Activated CD8-positive, alpha-beta memory T cell treated with anti-CD3 and anti-CD28 coated beads for 1 hour (primary cell): ENCODE measurements around the gene PRTG.
A peak's percentile ranks its signal among the peaks of the same experiment; 100 is the strongest.
"Not testable (repeated sequence)": the region's sequence is repeated elsewhere in the genome, so short reads cannot be mapped to it uniquely, and the experiment has no call there.

Source experiments
- DNase-seq, 2 donors: peaks; one replicate each; pipeline ENCODE4 v3.0.0-alpha.2; 2020; ENCODE audit warnings: low read depth in 1 of 2; ENCODE audit errors: extremely low read depth in 1 of 2

Gene PRTG

DNA sequence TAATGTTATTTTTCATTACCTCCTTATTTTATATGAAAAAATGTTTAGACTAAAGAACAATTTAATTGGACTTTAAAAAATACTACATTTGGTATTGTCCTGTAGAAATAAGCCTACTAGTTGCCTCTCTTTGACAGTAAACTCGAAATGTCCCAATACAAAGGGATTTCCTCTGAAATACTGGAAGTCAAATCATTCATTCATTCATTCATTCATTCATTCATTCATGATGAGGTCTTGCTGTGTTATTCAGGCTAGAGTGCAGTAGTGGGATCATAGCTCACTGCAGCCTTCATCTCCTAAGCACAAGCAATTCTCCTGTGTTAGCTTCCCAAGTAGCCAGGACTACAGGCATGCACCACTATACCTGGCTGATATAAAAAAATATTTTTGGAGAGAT, 104.2 kb downstream of the PRTG start:
- no peak for DNase-seq

DNA sequence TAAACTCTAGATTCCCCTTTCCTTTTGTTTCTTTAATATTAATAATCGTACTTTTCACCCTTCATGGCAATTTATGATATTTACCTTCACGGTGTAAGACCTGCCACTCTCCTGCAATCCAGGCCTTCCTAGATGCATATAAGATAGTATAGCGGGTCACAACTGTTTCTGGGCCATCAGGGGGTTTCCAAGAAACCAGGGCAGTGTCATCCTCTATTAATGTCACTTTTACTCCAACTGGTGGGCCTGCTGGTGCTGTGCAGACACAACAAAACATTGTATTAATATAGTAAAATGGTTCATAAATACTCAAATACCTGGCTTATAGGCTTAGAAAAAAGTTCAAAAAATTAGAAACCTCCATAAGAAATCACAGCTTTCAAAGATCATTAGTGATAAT, 105.9 kb downstream of the PRTG start:
- DNase-seq, result no peak

DNA sequence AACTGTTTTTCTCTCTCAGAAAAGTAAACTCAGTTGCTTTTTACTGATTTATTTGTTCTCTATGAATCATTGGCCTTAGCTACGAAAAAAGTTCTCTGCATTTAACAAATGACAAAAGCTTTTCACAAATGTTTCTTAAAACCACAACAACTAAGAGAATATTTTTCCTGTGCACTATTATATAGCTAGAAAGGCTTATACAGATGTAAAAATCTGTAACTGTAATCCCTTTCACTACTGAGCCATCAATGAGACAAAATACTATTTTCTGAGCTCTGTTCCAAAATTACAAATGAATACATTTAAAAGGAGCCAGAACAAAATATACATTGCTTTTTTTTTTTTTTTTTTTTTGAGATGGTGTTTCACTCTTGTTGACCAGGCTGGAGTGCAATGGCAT, 109.2 kb downstream of the PRTG start:
- DNase-seq, result no peak

DNA sequence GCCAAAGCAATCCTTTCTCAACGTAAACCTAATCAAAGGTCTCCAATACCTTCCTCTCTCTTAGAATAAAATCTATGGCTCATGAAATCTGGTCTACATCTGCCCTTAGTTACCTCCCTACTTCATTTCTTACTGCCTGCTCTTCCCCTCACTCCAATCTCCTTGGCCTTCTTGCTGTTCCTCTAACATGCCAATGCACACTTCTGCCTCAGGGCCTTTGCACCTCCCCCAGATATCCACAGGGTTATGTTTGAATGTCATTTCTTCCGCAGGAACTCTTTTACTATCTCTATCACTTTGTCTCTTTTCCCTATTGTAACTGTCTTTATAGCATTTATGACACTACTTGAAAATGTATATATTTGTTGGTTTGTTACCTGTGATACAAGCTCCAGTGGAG, 110.5 kb downstream of the PRTG start:
- DNase-seq, result no peak

DNA sequence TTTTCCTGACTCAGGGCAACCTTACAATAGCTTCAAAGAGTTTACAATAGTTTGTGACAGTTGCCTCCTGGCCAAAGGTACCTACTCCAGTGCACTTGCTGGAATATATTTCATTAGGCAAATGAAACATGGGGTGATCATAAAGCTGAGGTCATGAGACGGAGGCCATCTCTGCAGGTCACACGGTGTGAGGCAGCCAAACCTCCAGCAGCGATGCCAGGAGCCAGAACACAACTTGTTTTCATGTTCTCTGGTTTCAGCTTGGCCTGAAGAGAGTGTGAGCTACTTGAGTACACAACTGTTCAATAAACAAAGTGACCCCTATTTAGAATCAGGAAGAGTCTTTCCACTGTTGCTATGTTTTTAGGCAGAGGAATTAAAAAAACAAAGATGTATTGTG, 112.1 kb downstream of the PRTG start:
- no peak for DNase-seq

DNA sequence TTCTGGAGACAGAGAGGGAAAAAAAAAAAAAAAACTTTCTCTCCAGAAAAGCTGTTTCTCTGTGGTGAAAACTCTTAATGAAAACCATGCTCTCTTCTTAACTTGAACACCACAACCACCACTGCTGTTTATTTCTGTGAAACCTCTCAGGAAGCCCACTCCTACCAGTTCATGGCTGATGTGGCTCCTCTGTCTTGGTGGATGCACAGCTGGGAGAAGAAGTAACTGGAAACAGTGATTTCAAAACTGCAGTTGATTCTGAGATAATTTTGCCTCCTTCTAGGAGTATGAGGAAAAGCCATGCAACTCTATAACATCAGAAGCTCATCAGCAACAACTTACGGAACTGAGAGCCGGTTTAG, 114.6 kb downstream of the PRTG start:
- DNase-seq, result no peak

DNA sequence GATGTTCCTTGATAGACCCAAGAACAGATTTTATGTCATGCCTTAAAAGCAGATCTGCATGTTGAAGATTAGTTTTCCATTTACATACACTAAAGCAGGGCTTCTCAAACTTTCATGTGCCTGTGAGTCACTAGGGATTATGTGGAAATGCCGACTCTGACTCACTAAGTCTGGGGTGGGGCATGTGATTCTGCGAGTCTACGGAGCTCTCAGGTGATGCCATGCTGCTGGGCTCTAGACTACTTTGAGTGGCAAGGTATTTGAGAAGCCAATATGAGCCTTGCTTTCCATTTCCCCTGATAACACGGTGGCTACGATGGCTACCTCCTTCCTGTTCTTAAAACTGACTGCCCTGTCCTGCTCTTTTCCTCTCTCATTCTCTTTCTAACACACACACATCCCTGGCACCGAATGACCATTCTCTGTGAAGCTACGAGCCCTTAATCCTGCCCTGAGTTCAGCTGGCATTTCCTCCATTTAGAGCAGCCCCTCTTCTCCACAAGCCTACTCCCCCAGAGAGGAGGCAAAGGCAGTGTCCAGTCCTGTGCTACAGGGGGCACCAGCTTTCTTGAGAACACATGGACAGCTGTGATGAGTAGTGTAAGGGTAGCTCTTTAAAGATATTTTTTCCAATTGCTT, 115.1 kb downstream of the PRTG start:
- DNase-seq, result no peak

DNA sequence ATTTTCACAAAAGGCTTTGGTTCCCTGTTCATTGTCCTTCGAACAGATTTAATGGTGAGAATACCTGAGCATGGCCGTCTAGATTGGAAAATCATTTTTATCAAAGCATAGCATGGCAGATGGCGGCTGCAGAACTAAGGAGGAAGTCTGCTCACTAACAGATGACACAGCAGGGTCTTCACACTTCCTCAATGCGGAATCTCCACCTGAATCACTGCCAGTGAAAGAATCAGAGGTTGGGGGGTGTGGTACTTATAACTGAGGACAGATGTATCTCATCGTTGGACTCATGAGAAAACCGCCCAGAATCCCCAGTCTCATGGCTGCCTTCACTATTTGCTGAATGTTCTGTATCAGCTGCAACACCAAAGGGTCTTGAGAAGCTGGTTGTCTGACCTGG, 123.2 kb downstream of the PRTG start:
- DNase-seq, result no peak

DNA sequence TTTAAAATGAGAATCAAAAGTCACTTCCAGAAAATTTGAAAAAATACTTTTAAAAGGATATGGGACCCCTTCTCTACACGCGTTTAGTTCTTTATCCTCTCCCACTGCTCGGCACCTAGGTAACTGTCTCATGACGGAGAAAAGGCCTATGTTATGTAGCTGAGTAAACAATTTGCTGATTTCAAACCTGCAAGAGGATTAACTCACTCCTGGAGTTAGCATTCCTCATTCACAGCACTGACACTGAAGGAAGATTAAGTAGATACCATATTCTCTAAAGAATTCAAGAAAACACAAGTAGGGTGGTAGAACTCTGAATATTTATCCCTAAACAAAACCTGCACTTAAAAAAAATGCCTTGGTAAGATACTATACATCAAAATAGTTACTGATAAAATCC, 124.6 kb downstream of the PRTG start:
- DNase-seq, result no peak

DNA sequence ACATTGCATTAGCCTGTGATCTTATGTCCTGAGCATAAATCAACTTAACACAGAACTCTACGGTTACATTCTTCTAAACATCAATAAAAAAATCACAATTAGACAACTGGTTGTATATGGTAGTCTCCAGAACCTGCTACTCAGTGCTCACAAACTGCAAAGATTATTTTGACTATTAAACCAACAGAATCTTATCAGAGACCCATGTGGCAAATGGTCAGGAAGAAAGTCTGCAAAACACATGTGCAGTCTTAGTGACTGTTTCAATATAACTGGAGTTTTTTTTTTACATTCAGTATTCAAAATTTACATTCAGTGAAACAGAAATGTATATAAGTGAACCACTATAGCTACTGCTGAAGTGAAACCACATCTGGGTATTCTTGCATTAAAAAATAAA, 127.5 kb downstream of the PRTG start:
- DNase-seq, result no peak

DNA sequence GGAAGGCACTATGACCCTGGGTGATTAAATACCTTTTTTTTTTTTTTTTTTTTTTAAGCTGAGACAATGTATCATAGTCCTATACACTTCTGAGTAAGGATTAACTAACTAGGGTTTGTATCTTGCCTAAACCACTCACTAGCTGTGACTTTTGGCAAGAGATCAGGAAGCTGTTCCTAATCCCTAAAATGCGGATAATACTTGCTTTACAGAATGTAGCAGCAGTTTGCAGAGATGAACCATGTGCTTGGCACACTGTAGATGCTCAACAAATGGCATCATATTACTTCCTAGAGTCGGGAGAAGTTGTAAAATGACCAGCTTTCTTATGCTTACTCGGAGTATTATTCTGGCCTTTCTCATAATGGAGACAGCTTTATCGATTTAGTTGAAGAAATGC, 129.2 kb downstream of the PRTG start:
- DNase-seq, result no peak

DNA sequence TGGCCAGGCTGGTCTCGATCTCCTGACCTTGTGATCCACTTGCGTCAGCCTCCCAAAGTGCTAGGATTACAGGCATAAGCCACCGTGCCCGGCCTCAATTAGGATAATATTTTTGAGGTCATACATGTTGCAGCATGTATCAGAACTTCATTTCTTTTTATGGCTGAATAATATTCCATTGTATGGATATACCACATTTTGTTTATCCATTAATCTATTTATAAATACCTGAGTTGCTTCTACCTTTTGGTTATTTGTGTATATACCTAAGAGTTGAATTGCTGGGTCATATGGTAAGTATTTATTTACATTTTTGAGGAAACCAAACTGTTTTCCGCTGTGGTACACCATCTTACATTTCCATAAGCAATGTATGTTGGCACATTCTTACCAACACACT, 136.7 kb downstream of the PRTG start:
- no peak for DNase-seq

DNA sequence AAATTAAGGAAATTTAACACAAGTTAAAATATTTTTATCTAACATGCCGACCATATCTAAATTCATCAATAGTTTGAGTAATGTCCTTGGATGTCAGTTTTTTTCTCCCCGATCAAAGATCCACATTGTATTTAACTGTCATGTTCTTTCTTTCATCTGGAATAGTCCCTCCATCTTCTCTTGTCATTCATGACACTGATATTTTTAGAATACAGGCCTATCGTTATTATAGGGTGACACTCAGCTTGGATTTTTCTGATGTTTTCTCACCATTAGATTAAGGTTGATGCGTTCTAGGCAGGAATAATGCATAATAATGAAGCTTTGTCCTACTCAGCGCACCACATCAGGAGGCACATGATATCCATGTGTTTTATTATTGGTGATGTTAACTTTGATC, 141.6 kb downstream of the PRTG start:
- DNase-seq, result no peak

DNA sequence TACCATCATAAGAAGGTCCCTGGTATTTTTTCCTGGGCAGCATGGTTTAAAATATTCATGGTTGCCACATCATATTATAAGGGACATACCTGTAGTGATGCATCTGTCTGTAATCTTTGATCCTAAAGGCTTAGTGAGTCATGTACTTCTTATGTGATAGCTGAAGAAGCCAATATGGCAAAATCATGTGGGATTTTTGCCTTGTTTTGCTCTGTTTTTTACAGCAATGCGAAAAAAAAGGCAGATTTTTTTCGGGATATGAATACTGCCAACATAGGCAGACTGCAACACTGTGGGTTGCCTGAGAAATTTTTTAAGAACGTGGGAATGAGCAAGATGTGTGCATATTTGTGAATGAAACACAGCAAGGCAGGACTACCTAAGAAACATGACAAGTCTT, 143.5 kb downstream of the PRTG start:
- no peak for DNase-seq

DNA sequence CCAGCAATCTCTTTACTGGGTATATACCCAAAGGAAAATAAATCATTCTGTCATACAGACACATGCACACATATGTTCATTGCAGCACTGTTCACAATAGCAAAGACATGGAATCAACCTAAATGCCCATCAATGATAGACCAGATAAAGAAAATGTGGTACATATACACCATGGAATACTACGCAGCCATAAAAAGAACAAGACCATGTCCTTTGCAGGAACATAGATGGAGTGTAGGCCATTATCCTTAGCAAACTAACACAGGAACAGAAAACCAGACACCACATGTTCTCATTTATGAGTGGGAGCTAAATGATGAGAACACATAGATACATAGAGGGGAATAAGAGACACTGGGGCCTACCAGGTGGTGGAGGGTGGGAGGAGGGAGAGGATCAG, 149.9 kb downstream of the PRTG start:
- DNase-seq, result not testable (repeated sequence)

DNA sequence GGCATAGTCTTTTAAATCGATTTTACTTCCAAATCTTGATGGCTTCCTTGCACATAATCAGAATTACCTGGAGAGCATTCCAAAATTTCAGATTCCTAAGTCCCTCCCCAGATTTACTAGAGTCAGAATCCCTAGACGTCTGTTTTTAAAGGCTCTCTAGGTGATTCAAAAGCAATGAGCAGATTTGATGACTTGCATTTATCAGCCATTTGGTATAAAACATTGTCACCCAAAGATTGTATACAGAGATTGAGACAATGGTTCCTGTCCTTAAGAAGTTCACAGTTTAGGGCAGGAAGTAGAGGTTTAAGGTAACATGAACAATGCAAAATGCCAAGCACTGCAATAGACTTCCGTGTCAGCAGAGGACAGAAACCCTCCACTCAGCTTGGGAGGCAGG, 152.2 kb downstream of the PRTG start:
- no peak for DNase-seq

DNA sequence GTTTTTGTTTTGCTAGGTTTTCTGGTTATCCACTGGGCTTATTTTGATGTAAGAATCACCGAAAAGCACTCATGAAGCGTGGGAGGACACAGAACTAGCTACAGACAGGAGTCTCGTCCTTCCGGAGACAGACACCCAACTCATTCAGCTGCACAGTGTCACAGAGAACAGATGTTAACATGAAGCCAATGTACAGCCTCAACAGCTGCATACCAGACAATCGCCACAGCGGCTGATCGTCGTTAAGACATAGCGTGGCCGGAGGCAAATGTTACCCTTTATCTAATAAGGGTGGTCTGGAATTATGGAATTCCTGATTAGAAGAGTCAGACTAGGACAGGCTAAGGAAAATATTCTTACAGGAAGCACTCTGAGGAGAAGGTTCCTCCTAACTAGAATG, 153.7 kb downstream of the PRTG start:
- DNase-seq, result no peak

DNA sequence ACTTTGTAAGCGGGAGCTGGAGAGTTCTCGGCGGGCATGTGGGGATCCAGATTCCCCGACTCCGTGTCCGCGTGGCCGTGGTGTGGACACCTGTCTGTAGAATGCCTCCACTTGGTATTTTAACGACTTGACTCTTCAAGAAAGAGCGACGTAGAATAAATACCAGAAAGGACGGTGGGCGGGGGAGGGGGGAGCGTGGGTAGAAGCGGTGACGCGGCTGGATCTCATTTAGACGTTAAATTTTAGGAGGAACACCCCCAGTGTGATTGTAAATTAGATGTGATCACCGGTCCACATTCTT, 154.2 kb downstream of the PRTG start:
- no peak for DNase-seq

DNA sequence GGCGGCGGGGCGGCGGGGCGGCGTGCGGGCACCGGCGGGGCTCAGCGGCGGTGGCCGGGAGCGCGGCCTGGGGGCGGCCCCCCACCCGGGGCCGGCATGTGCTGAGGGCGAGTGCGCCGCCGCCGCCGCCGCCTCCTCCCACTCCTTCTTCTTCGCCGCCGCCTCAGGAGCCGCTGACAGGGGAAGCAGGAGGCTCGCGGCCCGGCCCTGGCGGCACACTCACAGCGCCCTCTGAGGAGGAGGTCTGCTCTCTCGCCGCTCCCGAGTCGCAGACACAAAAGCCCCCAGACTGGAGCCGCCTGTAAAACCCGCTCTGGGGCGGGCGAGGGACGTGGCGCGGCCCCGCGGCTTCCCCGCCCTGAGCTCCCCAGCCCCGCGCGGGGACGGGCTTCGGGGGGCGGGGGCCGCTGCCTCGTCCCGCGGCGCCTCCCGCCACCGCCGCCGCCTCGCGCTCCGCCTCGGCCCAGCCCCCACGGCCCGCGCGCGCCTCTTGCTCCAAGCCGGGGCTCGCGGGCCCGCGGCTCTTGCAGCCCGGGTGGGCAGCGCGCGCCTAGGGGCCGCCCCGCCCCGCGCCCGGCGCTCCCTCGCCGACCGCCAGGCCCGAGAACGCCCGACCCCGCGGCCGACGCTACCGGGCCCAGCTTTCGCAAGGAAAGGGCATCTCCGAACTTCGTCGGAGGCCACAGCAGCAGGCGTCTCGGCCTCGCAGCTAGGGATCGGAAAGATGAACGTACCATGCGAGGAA, 154.7 kb downstream of the PRTG start, which contains the start of gene PYGO1:
PYGO1 (minus strand) TSS at position 276 of the 745 bp plus-strand sequence. CDS start 462 bp downstream, outside the sequence.
- DNase-seq, result peak in 1 of 2 donors; percentile 4

DNA sequence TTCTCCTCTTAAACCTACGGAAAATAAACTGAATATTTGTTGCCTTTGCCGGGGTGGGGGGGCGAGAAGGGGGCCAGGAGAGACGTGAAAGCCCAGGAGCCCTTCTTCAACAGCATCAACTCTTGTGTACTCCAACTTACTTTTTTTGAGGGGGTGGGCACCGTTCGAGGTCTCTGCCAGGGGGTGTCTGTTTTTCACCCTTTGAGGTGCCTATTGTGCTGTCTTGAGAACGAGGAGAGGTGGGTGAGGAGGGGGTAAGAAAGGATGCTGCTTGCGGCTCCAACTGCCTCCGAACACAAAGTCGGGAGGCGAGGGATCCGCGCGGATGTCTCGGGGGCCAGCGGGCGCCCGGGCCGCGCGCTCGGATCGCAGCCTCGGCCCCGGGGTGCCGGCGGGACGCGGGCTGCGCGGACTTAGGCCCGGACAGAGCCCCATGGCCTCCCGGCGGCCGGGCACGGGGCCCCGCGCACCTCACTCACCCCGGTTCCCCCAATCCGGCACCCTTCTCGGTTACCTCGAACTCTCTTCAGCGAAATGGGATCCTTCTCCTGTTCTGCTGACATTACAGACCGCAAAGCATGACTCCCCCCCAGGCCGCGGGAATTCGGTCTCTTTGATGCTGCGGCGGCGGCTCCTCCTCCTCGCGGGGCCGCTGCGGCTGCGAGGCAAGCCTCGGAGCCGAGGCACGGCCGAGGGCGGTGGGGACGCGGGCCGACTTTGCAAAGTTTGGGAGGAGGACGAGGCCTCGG, 155.5 kb downstream of the PRTG start:
- DNase-seq, result no peak

DNA sequence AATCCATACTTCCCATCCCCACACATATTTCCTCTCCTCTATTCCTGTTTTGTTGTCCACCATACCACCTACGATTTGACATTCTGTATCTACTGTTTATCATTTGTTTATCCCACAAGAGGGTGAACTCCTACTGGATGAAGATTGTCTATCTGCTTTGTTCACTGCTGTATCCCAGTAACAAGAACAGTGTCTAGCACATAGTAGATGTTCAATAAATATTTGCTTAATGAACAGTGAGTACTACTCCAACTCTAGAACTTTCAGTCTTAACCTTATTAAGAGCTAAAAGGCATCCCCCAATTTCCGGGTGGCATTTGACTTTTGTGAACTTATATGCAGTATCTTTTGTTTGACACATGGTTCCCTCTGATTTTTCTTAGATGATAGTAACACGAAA, 156.1 kb downstream of the PRTG start:
- no peak for DNase-seq

DNA sequence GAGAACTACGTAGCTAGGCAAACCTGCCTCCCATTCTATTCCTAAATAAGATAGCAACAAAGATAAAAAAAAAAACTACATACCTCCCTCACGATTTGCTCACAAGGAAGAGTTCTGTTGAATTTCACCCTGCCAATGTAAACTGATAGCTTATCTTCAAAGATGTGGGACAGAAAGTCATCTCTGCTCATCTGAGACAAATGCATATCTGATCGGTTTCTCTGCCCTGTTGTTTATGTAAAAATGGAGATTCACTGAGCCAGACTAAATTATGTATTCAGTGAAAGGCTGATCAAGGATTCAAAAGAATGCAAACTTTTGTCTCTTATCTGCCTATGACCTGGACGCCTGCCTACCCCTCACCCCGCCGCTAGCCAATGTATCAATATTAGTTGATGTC, 166.0 kb downstream of the PRTG start:
- DNase-seq, result no peak
